H1 (cell line): ENCODE results near the gene TSPAN9. TPM values are rescaled to one million over a fixed set of nuclear protein-coding genes. Genes with fewer than 3 reads are reported as not detected.

Experiments used
- RAD21 ChIP-seq, 2 experiments: IDR thresholded peaks in 1 of 2; conservative IDR thresholded peaks in 1 of 2; 2 replicates each; pipeline ENCODE4 v1.6.1; 2011; ENCODE audit warnings: low read depth in 2 of 2, low read length in 2 of 2, improper control_type of control experiment in 1 of 2, inconsistent platforms in 1 of 2, mild to moderate bottlenecking in 1 of 2, moderate library complexity in 1 of 2
- polyA plus RNA-seq, 7 experiments: library from polyadenylated mRNA; depleted of rRNA in 3 of 7; stranded (reverse) in 5 of 7; unstranded in 2 of 7; fragments of >200 nt in 5 of 7; fragments of 200-250 nt in 2 of 7; gene quantifications; 1 replicate in 5 of 7; 2 replicates in 1 of 7; 4 replicates in 1 of 7; pipeline versions ENCODE4 v1.2.1 to v1.2.3, GENCODE V29; 2011 to 2013; ENCODE audit warnings: missing spikeins in 2 of 7, mixed read lengths in 2 of 7
- total RNA-seq: library from RNA; stranded (reverse); fragmentation: NEBNext Ultra II Directional; extraction: Animal tissue kit (Norgen Biotek cat#: 25700); gene quantifications from 2 replicates; pipeline ENCODE4 v1.2.1, GENCODE V29; 2021
- TF ChIP-seq, protein P1 (sequence below): fragments of 300-600 bp; sonication (generic); IDR thresholded peaks from 2 replicates; pipeline ENCODE4 v1.7.1; 2012; ENCODE audit warnings: low read length, moderate library complexity, mild to moderate bottlenecking, inconsistent platforms; ENCODE audit not compliant: insufficient replicate concordance
- TF ChIP-seq, protein P2 (sequence below): IDR thresholded peaks from 2 replicates; pipeline ENCODE4 v1.6.1; 2011; ENCODE audit warnings: low read depth, mild to moderate bottlenecking, low read length; ENCODE audit not compliant: insufficient read depth

TSPAN9 gene
- total and polyA plus RNA-seq, 2 of the 8 experiments (the other 6 are each of a cell fraction or from before 2014, with no cell fraction given) = 11.5 to 29.1 TPM

DNA sequence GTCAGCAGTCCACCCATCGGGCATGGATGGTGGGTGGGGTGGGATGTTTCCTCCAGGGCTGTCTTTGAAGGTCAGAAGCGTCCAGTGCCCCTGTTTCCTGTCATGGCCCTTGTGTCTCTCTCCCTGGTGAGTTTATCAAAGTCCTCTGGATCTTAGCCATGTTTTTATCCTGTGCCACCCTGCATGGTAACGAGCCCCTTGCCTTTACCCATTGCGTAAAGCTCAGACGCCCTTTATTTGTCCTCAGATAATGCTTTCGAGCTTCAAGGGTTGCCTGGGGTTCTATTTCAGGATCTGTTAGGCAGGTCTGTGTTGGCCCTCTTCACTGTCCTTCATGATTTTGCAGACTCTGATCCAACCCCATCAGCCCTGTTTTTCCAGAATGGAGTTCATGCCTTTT is 172.9 kb downstream of the TSPAN9 start (continued):
- TF ChIP-seq, protein P1, sequence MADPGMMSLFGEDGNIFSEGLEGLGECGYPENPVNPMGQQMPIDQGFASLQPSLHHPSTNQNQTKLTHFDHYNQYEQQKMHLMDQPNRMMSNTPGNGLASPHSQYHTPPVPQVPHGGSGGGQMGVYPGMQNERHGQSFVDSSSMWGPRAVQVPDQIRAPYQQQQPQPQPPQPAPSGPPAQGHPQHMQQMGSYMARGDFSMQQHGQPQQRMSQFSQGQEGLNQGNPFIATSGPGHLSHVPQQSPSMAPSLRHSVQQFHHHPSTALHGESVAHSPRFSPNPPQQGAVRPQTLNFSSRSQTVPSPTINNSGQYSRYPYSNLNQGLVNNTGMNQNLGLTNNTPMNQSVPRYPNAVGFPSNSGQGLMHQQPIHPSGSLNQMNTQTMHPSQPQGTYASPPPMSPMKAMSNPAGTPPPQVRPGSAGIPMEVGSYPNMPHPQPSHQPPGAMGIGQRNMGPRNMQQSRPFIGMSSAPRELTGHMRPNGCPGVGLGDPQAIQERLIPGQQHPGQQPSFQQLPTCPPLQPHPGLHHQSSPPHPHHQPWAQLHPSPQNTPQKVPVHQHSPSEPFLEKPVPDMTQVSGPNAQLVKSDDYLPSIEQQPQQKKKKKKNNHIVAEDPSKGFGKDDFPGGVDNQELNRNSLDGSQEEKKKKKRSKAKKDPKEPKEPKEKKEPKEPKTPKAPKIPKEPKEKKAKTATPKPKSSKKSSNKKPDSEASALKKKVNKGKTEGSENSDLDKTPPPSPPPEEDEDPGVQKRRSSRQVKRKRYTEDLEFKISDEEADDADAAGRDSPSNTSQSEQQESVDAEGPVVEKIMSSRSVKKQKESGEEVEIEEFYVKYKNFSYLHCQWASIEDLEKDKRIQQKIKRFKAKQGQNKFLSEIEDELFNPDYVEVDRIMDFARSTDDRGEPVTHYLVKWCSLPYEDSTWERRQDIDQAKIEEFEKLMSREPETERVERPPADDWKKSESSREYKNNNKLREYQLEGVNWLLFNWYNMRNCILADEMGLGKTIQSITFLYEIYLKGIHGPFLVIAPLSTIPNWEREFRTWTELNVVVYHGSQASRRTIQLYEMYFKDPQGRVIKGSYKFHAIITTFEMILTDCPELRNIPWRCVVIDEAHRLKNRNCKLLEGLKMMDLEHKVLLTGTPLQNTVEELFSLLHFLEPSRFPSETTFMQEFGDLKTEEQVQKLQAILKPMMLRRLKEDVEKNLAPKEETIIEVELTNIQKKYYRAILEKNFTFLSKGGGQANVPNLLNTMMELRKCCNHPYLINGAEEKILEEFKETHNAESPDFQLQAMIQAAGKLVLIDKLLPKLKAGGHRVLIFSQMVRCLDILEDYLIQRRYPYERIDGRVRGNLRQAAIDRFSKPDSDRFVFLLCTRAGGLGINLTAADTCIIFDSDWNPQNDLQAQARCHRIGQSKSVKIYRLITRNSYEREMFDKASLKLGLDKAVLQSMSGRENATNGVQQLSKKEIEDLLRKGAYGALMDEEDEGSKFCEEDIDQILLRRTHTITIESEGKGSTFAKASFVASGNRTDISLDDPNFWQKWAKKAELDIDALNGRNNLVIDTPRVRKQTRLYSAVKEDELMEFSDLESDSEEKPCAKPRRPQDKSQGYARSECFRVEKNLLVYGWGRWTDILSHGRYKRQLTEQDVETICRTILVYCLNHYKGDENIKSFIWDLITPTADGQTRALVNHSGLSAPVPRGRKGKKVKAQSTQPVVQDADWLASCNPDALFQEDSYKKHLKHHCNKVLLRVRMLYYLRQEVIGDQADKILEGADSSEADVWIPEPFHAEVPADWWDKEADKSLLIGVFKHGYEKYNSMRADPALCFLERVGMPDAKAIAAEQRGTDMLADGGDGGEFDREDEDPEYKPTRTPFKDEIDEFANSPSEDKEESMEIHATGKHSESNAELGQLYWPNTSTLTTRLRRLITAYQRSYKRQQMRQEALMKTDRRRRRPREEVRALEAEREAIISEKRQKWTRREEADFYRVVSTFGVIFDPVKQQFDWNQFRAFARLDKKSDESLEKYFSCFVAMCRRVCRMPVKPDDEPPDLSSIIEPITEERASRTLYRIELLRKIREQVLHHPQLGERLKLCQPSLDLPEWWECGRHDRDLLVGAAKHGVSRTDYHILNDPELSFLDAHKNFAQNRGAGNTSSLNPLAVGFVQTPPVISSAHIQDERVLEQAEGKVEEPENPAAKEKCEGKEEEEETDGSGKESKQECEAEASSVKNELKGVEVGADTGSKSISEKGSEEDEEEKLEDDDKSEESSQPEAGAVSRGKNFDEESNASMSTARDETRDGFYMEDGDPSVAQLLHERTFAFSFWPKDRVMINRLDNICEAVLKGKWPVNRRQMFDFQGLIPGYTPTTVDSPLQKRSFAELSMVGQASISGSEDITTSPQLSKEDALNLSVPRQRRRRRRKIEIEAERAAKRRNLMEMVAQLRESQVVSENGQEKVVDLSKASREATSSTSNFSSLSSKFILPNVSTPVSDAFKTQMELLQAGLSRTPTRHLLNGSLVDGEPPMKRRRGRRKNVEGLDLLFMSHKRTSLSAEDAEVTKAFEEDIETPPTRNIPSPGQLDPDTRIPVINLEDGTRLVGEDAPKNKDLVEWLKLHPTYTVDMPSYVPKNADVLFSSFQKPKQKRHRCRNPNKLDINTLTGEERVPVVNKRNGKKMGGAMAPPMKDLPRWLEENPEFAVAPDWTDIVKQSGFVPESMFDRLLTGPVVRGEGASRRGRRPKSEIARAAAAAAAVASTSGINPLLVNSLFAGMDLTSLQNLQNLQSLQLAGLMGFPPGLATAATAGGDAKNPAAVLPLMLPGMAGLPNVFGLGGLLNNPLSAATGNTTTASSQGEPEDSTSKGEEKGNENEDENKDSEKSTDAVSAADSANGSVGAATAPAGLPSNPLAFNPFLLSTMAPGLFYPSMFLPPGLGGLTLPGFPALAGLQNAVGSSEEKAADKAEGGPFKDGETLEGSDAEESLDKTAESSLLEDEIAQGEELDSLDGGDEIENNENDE = no peak
- TF ChIP-seq, protein P2, sequence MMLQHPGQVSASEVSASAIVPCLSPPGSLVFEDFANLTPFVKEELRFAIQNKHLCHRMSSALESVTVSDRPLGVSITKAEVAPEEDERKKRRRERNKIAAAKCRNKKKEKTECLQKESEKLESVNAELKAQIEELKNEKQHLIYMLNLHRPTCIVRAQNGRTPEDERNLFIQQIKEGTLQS = no peak
- TF ChIP-seq RAD21 (IDR thresholded peaks at IDR 0.05 in 1 of 2, conservative IDR thresholded peaks at IDR 0.05 in 1 of 2; ENCODE audit: low read depth in 2 of 2, low read length in 2 of 2) = no peak
